ENCODE results near the gene CHST11.

DNA sequence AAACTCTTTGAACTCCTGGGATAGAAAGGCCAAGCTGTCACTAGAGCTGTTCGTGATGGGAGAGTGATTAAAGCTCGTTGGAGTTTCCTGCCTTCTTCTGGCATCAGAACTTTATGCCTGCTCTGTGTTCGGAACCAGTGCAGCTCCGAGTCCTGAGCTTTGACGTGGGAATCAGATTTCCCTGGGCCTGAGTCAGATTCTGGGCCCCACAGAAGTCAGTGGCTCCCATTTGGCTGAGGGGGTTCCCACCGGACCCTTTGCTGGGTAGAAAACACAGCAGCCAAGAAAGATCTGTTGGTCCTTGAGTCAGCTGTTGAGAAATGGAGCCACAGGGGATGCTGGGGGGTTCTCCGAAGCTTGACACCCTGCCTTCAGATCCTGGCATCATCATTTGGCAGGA, 238.0 kb downstream of the CHST11 start:
- TF ChIP-seq POLR2AphosphoS5 (IDR thresholded peaks at IDR 0.05; ENCODE audit: borderline replicate concordance, low read depth, low read length) (no peak), EZH2 (IDR thresholded peaks at IDR 0.05) (no peak), FOXP2 (optimal IDR thresholded peaks at IDR 0.05; ENCODE audit: control extremely low read depth, extremely low read length, insufficient read depth) (no peak)
